GM18907 (cell line): ENCODE measurements around the gene RC3H2.
A peak's percentile ranks its signal among the peaks of the same experiment; 100 is the strongest.

Experiments
- ATAC-seq: cut with Tn5 transposase; IDR thresholded peaks from one replicate; pipeline ENCODE4 v1.9.1; 2021; ENCODE audit warnings: mild to moderate bottlenecking, moderate library complexity; ENCODE audit not compliant: unreplicated experiment

Gene RC3H2

GRCh38 chr9:122904823-122905710 is at the start of gene RC3H2:
RC3H2 (minus strand) TSS chr9:122905359; CDS start chr9:122897509, 7,850 bp downstream.
- peak; percentile 93 for ATAC-seq

GRCh38 chr9:122954253-122954691 is 49.1 kb upstream of the RC3H2 start:
- no peak for ATAC-seq

- ATAC-seq, result no peak
Observed at GRCh38 chr9:122951056-122951455, 45.9 kb upstream of the RC3H2 start.

- ATAC-seq, result no peak
Observed at GRCh38 chr9:122950263-122950662, 45.1 kb upstream of the RC3H2 start.

GRCh38 chr9:122949696-122950095 is 44.5 kb upstream of the RC3H2 start:
- ATAC-seq, result no peak

GRCh38 chr9:122948313-122948712 is 43.2 kb upstream of the RC3H2 start:
- ATAC-seq, result no peak

GRCh38 chr9:122946461-122947005 is 41.4 kb upstream of the RC3H2 start:
- ATAC-seq, result no peak

GRCh38 chr9:122944960-122945888 is 40.1 kb upstream of the RC3H2 start:
- ATAC-seq, result no peak

- peak; percentile 4 for ATAC-seq
Observed at GRCh38 chr9:122941582-122942234, 36.5 kb upstream of the RC3H2 start.

- ATAC-seq, result peak; percentile 97
Observed at GRCh38 chr9:122940749-122941581, 35.8 kb upstream of the RC3H2 start, which contains the start of gene RABGAP1. RABGAP1 (plus strand) TSS chr9:122941020; CDS start chr9:122957060, 16,040 bp downstream.

GRCh38 chr9:122940454-122940748 is 35.2 kb upstream of the RC3H2 start:
- no peak for ATAC-seq

GRCh38 chr9:122939601-122940000 is 34.4 kb upstream of the RC3H2 start:
- no peak for ATAC-seq

- ATAC-seq, result no peak
Observed at GRCh38 chr9:122936883-122937282, 31.7 kb upstream of the RC3H2 start.

GRCh38 chr9:122936464-122936863 is 31.3 kb upstream of the RC3H2 start:
- ATAC-seq, result no peak

GRCh38 chr9:122931226-122932121 is 26.3 kb upstream of the RC3H2 start, which contains the start of gene ZBTB26:
ZBTB26 (minus strand) TSS chr9:122931512; CDS start chr9:122919934, 11,578 bp downstream.
- peak; percentile 95 for ATAC-seq

GRCh38 chr9:122930541-122931225 is 25.5 kb upstream of the RC3H2 start:
- peak; percentile 38 for ATAC-seq

- no peak for ATAC-seq
Observed at GRCh38 chr9:122929796-122930354, 24.7 kb upstream of the RC3H2 start.

- ATAC-seq, result no peak
Observed at GRCh38 chr9:122923947-122924346, 18.8 kb upstream of the RC3H2 start.
